Dedifferentiated amniotic fluid mesenchymal stem cell (primary cell): ENCODE results near the gene RAB3IL1.

ENCODE experiments used
- DNase-seq: peaks from one replicate; pipeline ENCODE4 v3.0.0-alpha.2; 2016; ENCODE audit errors: extremely low spot score

Gene RAB3IL1

DNA sequence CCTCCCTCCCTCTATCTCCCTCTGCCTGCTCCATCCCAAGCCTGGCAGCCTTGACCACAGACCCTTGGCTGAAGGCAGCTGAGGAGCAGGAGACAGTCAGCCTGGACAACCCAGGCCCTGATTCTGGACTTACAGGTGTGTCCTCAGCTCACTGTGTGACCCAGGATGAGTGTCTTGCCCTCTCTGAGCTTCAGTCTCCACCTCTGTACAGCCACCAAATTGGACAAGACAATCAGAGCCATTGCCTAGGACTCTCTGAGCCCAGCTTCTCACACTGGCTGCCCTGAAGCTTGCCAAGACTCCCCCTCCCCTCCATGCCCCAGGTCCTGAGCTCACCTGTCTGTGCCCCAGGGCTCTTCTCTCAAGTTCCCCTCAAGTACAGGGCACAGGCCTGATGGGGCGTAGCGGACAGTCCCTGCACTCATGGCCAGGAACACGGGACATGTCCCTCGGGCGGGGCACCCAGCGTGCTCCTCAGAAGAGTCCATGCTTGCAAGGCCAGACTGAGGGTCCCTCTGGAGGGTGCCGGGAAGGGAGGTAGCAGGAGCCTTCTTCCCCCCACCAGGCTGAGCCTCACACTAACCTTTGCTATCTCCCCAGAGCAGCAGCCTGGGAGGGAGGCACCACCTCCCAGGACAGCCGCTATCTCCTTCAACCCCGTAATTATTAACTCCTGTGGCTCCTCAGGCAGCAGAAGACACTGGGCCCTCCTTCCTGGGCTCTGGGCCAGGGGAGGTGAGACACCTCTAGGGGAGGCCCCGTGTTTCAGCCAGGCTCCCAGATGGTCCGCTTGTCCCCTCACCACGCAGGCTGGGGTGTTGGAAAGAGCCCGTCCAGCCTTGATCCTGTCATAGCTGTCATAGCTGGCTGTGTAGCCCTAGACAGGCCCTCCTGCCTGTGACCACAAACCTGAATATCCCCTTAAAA is 2.6 kb upstream of the RAB3IL1 start:
- DNase-seq, result no peak

DNA sequence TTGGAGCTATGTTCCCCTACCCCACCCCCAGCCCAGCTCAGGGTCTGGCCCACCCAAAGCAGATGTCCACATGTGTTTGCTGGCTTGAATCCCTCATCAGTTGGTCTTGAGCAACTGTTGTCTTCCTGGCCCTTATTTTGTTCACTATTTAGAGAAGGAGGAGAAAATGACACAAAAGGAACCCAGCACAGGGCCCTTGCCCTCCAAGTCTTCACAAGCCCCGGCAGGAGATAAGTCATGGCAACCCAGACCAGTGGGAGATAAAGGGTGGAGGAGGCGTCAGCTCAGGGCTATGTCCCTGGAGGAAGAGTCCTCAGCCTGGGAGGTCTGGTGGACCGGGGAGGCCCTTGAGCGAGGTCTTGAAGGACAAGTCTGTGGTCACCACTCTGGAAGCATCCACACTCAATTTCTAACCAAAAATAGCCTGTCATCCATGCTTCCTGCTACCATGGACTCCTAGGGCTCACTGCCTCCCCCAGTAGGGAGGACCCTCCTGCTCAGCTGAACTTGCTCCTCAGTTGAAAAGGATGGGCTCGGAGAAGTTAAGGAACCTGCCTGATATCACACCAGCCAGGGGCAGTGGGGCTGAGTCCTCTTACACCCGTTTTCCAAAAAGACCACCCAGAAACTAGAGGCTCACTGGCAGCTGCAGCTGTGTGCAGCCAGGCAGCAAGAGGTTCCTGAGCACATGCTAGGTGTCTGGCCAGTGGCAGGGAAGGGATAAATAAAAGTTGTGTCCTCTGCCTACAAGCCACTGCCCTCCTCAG is 1.8 kb upstream of the RAB3IL1 start:
- DNase-seq, result no peak

DNA sequence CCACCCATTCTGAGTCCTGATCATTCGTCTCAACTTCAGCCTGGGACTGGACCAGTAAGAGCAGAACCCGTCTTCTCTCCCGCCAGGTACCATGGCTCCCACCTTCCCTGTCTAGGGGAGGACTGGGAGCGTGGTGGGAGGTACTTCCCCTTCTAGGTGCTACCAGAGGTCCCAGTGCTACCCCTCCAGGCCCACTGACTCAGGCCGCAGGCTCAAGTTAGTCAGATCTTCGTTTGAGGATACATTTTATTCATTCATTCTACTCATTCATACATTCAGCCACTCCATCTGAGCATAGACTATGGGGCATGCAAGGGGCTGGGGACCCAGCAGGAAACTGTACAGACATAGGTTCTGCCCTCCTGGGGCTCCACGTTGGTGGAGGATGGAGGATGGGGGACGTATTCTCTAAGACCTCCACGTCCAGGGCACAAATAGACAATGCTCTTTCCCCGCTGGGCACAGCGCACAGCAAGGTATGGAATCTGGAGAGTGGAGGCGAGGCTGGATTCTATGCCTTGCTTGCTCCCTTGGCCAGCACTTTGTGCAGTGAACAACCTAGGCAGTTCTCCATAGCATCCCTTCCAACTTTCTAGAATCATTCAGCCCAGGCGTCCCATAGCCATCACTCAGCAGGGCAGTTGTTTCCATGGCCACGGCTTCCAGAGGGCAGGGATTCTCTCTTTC is 1.0 kb upstream of the RAB3IL1 start:
- no peak for DNase-seq

DNA sequence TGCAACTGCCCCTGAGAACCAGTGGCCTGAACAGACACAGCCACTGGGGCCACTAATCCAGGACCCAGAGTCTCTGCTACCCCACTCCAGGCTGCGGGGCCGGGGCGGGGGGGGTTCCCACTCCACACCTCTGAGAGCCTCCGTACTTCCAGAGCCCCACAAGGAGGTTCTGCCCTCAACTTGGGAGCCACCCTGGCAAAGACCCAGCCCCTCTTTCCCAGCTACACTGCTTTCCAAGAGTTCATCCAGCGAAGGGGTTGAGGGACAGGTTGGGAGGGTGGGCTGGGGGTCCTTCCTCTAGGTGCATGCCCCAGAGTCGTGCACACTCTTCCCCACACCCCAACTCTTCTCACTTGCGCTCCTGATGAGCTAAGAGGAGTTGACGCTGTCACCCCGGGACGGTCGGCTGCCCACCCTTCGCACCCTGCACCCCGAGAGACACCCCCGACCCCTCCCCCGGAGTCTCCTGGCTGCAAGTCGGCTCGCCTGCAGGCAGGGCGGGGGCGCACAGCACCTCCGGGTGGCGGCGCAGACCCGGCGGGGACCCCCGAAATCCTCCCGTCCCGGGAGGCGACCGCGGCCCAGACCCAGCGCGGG is 531 bp downstream of the RAB3IL1 start:
- DNase-seq, result no peak

DNA sequence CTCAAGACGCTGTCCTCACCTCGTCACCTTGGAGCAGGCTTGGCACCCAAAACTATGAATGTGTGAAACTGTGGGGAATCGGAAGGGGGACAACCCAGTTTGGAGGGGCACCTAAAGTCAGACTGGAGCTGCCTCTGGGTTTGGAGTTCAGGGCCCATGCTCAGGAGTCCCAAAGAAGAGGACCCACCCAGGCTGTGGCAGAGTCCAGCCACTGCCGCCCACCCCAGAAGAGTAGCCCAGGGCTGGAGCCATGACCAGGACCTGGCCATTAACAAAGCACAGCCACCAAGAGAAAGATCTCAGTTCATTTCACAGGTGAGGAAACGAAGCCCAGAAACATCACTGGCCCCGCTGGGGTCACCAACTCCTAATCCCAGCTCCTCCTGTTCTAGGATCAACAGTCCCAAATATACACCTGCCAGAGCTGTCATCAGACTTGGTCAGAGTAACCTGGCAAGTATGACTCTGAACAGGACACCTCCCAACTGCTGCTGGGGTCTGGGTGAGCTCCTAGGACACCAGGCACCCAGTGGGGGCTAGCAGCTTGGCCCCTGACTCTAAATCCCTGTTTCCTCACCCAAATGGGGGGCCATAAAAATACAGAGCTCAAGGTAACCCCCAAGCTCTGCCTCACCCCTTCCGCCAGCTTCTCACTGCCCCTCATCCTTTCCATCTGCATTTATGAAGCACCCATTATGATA is 2.7 kb downstream of the RAB3IL1 start:
- DNase-seq, result no peak

DNA sequence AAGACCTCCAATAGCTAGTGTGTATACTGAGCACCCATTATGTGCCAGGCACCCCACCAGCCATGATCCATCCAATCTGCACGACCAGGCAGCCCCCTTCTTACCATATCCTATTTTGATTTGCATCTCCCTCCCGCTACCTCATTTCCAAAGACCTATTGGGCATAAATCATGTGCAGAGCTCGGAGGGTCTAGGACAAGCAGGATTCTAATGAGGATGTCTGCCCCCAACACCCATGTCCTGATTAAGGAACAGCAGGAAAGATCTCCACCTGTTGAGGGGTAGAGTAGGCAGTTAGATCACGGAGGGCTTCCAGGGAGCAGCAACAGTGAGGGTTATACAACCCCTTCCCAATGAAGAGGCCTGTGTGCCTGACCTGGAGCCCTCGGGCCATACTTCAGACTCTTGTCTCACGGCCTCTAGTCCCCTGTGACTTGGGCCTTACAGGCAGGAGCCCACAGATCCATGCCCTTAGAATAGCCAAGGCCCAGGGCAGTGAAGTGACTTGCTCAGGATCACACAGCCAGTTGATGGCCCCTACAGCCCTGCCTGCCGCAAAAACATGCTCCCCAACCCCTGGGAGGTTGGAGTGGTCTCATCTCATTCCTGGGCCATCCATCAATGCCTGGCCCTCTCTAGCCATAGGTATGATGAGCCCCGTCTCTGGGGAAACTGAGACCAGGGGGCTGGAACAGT is 3.5 kb downstream of the RAB3IL1 start:
- no peak for DNase-seq

DNA sequence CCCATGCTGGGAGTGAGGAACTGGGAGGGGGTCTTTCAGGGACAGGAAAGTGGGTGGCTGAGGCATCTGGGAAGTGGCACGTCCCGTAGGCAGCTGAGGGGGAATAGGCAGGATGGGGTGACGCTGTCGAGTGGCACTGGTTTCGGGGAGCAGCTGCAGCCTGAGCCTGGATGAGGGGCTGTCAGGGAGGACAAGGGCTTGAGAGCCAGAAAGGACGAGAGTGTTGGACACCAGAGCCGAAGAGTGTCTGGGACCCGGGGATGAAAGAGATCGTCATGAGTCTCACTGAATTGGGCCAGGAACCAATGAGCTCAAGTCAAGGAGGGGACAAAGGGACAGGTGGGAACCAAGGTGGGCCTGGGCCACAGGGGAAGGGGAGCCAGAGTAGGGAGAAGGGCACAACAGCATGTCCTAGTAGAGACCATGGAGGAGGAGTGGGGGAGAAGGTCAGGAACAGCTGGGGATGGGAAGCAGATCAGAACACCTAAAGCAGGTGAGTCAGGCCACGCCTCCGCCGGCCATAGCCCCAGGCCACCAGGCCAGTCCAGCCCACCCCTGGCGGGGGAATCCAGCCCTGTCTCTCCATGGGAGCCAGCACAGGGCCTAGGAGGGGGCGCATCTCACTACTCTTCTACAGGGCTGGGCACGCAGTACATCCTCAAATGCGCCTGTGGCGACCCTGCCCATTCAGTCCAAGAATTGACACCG is 4.2 kb downstream of the RAB3IL1 start:
- DNase-seq, result no peak

DNA sequence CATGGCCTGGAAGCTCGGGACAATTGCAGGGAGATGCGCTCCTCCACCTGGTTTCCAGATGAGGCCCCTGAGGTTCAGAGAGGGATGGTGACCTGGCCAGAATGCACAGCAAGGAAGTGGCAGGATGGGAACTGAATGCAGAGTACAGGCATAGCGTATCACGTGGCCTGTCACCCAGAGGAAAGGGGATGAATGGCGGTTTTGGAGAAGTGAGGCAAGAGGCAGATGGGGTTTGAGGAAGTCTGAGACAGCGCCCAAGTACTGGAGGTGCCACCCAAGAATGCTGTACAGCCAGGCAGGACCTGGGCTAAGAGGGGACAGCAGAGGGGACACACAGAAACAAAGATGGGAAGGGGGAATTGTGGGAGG is 4.9 kb downstream of the RAB3IL1 start:
- no peak for DNase-seq

DNA sequence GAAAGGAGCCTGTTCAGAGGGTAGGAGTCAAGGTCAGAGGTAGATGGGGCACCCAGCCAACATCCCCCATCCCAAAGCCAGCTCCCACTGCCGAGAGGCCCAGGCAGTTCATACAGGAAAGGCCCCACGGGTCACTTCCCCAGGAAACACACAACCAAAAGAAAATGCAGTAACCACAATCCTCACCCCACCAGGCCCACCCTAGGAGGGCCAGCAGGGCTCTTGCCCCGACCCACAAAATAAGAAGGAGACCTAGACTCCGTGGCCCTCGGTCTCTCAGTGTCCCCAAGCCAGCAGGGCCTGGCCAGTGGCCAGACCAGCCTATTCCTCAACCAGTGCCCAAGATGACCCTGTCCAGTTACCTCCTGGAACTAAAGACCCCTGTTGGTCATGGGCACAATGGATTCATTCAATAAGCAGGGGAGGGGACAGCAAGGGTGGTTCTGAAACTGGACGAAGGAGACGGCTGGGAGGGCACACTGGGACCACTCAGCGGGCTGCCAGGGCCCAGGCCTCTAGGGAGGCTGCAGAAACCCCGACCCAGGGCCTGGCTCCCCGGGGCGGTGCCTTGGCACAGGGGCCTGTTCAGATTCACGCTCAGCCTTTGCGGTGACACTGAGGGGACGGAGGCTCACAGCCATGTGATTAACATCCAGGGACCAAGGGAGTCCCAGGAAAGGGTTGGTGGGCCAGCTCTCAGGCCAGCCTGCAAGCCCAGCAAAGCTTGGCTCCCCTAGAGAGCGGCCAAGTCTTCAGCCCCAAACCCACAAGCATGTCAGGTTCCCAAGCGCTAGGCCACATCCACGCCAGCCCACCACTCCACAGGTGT is 5.5 kb downstream of the RAB3IL1 start:
- DNase-seq, result no peak

DNA sequence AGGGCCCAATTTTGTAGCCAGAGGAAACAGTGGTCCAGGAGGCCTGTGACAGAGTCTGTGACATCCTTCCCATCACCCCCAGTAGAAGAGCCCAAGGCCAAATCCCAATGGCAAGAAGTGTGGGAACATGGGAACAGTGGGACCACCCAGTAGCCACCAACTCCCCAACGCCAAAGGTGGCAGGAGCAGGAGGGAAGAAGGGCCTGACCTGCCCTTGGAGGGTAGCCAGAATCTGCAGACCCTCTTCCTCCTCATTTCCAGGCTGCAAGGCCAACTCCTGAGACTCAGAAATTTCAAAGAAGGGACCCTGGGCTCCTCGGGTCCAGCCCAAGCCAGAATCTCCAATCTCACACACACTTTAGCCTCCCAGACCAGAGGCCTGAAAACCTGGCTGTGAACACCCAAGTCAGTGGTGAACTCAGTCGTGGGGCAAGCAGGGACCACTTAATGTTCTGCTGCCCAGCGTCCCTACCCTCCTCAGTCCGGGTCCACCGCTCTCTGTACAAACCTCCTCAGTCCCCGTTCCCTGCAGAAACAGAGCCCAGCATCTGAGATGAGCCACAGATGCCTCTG is 6.2 kb downstream of the RAB3IL1 start:
- DNase-seq, result no peak

DNA sequence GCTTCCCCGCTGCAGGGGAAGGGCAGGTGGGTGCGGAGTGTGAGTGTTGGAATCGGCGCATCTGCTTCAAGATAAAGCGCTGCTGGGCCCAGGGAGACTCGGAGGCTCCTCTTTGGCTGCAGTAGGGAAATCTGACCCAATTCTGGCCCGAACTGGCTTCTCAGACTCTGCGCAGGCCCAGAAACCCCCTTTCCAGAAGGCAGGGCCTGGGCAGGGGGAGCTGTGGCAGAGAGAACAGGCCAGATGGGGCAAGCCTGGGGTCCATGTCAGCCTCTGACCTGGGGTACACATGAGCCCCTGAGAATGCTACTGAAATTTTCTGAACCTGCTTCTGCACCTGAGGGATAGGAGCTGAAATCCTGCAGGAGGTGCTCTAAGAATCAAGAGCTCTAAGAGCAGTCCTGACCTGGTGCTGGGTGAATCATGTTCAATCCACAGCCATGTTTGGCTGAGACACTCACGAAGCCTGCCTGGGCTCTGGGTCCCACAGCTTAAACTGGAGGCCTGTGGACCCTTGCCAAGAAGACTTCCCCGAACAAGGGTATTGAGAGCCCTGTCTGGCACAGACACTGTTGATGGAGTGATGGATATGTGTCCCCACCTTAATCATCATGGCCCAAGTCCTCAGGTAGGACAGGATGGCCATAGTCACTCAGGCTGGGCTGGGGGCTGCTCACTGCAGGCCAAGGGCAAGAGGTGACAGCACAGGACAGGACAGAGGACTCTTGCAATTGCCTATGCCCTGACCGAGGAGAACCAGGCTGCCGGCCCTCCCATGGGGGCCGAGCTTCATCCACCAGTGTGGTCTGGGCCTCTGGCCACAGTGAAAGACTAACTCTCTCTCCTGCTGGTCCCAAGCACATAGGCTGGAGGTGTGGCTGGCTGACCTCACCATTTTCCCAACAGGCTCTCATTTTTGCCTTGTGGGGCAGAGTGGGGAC is 6.9 kb downstream of the RAB3IL1 start:
- no peak for DNase-seq

DNA sequence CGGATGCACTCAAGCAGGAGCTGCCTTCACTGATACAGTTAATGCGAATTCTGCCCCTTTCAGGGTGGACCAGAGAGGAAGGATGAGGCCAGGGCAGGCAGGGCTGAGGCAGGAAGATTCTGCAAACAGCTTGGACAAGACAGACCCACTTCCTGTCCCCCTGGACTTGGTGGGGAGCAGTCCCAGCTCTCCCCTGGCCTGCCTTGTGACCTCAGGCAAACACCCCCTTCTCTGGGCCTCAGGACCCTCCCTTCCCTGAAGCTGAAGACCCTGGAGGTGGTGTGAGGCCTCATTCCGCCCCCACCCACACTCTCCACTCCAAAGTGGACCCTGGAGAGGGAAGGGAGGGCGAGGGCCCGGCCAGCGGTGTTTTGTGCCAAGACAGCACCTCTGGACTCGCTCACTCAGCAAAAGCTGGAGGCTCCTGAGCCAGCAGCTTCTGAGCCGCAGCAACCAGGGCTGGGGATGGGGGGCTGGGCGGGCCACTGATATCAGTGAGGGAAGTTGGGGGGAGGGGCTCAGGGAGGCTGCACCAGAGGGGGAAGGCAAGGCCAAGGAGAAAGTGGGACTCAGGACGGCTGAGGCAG is 8.5 kb downstream of the RAB3IL1 start:
- no peak for DNase-seq

DNA sequence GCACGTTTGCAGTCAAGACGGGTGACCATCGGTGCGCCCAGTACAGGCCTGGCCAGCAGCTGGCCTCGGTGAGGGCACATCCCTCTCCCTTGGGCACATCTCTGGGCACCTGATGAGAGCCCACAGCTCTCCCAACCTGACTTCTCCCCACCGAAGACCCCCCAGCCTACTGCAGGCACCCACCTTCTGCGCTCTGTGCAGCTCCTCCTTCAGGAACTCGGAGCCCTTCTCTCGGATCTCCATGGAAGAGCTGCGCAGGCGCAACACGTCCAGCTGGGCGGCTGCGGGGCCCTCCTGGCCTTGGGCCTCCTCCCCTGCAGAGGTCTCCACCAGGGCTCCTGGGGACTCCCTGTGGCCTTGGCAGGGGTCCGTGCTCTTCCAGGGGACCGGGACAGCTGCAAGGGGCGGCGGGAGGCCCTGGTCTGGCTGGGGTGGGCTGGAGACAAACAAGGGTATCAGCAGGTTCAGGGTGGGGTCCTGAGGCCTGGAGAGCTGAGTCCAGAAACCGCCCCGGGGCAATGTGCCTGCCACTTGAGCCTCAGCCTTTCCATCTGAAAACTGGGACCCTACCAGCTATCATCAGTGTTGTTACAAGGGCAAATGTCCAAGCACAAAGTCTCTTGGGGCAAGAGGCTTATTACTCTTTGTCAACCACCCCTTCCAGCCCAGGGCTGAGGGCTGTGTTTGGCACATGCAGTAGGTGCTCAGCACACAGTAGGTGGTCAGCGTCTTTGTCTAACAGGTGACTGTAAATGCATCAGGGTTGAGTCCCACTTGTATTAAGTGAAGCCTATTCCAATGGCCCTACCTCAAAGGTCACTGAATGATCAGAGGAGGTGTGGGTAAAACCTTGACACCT is 9.3 kb downstream of the RAB3IL1 start:
- no peak for DNase-seq

DNA sequence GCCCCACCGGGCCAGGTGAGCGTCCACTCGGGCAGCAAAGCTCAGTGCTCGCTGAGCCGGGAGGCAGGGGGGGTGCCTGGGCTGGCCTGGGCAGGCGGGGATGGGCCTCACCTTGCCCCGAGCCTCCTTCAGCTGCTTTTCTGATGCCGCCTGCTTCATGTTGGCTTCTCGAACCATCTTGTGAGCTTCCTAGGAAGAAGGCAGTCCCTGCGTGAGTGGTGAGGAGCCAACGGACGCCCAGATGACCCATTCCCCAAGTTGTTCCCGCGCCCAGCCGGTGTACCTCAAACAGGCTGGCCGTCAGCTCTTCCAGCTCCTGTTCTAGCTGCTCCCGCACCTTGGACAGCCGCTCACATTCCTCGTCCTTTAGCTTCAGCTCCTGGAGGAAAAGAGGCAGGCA is 10.1 kb downstream of the RAB3IL1 start:
- DNase-seq, result no peak

DNA sequence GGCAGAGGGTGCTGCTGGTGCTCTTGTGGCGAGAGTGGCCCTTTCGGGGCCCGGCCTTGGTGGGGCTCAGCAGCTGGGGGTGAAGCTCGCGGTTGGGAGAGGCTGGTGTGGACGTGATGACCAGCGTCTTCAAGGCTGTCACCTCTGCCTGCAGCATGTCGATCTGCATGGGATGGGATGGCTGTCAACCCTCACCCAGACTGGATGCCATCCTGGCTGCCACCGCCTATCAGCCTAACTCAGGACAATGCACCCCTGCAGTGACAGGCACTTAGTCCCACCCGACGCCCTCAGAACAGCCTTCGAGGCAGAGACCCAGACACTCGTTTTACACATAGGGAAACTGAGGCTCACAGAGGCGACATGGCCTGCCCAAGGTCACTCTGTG is 10.8 kb downstream of the RAB3IL1 start:
- no peak for DNase-seq

DNA sequence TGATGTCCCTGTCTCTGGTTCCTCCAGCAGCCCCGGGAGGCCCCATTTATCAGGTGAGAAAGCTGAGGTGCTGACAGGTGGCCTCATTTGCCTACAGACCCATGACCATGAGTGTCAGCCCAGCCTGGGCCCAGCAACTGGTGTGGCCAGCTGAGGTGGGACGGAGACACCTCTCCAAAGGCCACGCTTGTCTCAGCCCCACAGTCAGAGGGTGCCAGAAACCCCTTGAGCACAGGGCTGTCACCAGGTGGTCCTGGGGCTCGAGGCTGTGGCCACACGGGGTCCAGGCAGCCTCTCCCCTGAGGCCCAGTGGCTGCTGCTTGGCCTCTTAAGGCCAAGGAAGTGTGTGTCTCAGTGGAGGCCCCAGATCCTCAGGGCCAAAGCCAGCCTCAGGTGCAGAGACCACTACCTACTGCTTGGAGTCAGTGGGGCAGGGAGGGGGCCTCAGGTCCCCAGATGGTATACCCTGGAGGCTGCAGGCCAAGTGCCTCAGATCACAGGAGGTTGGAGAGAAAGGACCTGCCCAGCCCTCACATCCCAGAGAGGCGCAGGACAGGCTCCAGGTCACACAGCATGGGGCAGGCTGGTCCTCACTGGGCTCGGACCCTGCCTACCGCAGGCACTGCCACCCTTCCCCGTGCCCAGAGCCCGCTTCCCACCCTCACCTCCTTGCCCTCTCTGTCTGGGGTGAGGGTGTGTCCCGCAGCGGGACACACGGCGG is 11.4 kb downstream of the RAB3IL1 start:
- DNase-seq, result no peak
